HG03354 (cell line): ENCODE results near the gene ENGASE.

Experiments
- ATAC-seq: cut with Tn5 transposase; IDR thresholded peaks from one replicate; pipeline ENCODE4 v1.9.1; 2021; ENCODE audit warnings: mild to moderate bottlenecking; ENCODE audit not compliant: unreplicated experiment, poor library complexity, severe bottlenecking

The ENGASE gene

GRCh38 chr17:79077587-79077986, 3.0 kb downstream of the ENGASE start:
- ATAC-seq = no peak

GRCh38 chr17:79078476-79079190, 4.0 kb downstream of the ENGASE start:
- no peak for ATAC-seq

GRCh38 chr17:79079421-79080200, 5.0 kb downstream of the ENGASE start:
- no peak for ATAC-seq

GRCh38 chr17:79080349-79080748, 5.7 kb downstream of the ENGASE start:
- ATAC-seq = no peak

- no peak for ATAC-seq
Observed at GRCh38 chr17:79080761-79081290, 6.2 kb downstream of the ENGASE start.

GRCh38 chr17:79081571-79082276, 7.1 kb downstream of the ENGASE start:
- no peak for ATAC-seq

- no peak for ATAC-seq
Observed at GRCh38 chr17:79082311-79083190, 7.9 kb downstream of the ENGASE start.

GRCh38 chr17:79083191-79083971, 8.8 kb downstream of the ENGASE start:
- no peak for ATAC-seq

GRCh38 chr17:79084291-79085153, 9.9 kb downstream of the ENGASE start:
- ATAC-seq = no peak

GRCh38 chr17:79085154-79085920, 10.7 kb downstream of the ENGASE start:
- no peak for ATAC-seq

- no peak for ATAC-seq
Observed at GRCh38 chr17:79085921-79086551, 11.4 kb downstream of the ENGASE start.

GRCh38 chr17:79086609-79087427, 12.2 kb downstream of the ENGASE start:
- ATAC-seq = no peak

- ATAC-seq = no peak
Observed at GRCh38 chr17:79087428-79088143, 13.0 kb downstream of the ENGASE start.

- no peak for ATAC-seq
Observed at GRCh38 chr17:79088247-79088996, 13.8 kb downstream of the ENGASE start.

- ATAC-seq = no peak
Observed at GRCh38 chr17:79088997-79089328, 14.3 kb downstream of the ENGASE start.
